Keratinocyte (primary cell): ENCODE results near the gene MYH15. TPM values are rescaled to one million over a fixed set of nuclear protein-coding genes. Genes with fewer than 3 reads are reported as not detected.

Source experiments
- DNase-seq: peaks from one replicate; pipeline ENCODE4 v3.0.0-alpha.2; 2011; ENCODE audit warnings: low read depth, missing footprints, low spot score
- FAIRE-seq: peaks from 2 replicates; lab custom pipeline; 2011; peaks lifted over from hg19 to GRCh38; lab: Jason Lieb, UNC
- H2AFZ ChIP-seq: 2 replicates; pipeline ENCODE4 v1.6.0; 2012; ENCODE audit warnings: low read length, control low read depth, inconsistent platforms; ENCODE audit not compliant: control insufficient read depth
- H3K27ac ChIP-seq: 2 replicates; pipeline ENCODE4 v1.5.1; 2011; ENCODE audit warnings: low read length; ENCODE audit not compliant: control insufficient read depth, insufficient read depth
- H3K27me3 ChIP-seq: 3 replicates; pipeline ENCODE4 v1.6.0; 2011; ENCODE audit warnings: low read length; ENCODE audit not compliant: control insufficient read depth, insufficient read depth; ENCODE audit errors: extremely low read depth
- H3K36me3 ChIP-seq, 2 experiments: 2 replicates in 1 of 2; 3 replicates in 1 of 2; pipeline ENCODE4 v1.5.1; 2011; ENCODE audit warnings: low read length in 2 of 2, mild to moderate bottlenecking in 1 of 2; ENCODE audit not compliant: control insufficient read depth in 2 of 2, insufficient read depth in 2 of 2; ENCODE audit errors: extremely low read depth in 1 of 2
- H3K4me1 ChIP-seq: 3 replicates; pipeline ENCODE4 v1.5.1; 2011; ENCODE audit warnings: low read length; ENCODE audit not compliant: control insufficient read depth, insufficient read depth; ENCODE audit errors: extremely low read depth
- H3K4me2 ChIP-seq: 3 replicates; pipeline ENCODE4 v1.6.0; 2011; ENCODE audit warnings: low read depth, low read length; ENCODE audit not compliant: control insufficient read depth, insufficient read depth; ENCODE audit errors: extremely low read depth
- H3K4me3 ChIP-seq, 3 experiments: fragments of 200-600 bp in 1 of 3; sonication (generic) in 1 of 3; 2 replicates in 2 of 3; 3 replicates in 1 of 3; pipeline ENCODE4 v1.5.1; 2011 to 2016; ENCODE audit warnings: low read length in 3 of 3, mild to moderate bottlenecking in 3 of 3, control low read depth in 2 of 3, inconsistent platforms in 1 of 3, low read depth in 1 of 3, mixed read lengths in 1 of 3, mixed run types in 1 of 3, moderate library complexity in 1 of 3; ENCODE audit not compliant: control insufficient read depth in 2 of 3, insufficient read depth in 2 of 3; ENCODE audit errors: extremely low read depth in 1 of 3
- H3K79me2 ChIP-seq: 2 replicates; pipeline ENCODE4 v1.6.0; 2012; ENCODE audit warnings: low read length; ENCODE audit not compliant: control insufficient read depth, insufficient read depth
- H3K9ac ChIP-seq: 3 replicates; pipeline ENCODE4 v1.6.0; 2011; ENCODE audit warnings: low read length; ENCODE audit not compliant: control insufficient read depth, insufficient read depth; ENCODE audit errors: extremely low read depth
- H3K9me1 ChIP-seq: 3 replicates; pipeline ENCODE4 v1.6.0; 2011; ENCODE audit warnings: low read length; ENCODE audit not compliant: control insufficient read depth, insufficient read depth; ENCODE audit errors: extremely low read depth
- H3K9me3 ChIP-seq: 2 replicates; pipeline ENCODE4 v1.5.1; 2012; ENCODE audit warnings: low read depth, low read length; ENCODE audit not compliant: control insufficient read depth
- H4K20me1 ChIP-seq: 3 replicates; pipeline ENCODE4 v1.6.0; 2011; ENCODE audit warnings: low read length; ENCODE audit not compliant: control insufficient read depth, insufficient read depth; ENCODE audit errors: extremely low read depth
- EZH2 ChIP-seq: IDR thresholded peaks from one replicate; pipeline ENCODE4 v1.6.1; 2012; ENCODE audit warnings: inconsistent platforms, mild to moderate bottlenecking, low read length, moderate library complexity
- dilution Hi-C: fragments of 300-500 bp; cut with MboI; formaldehyde crosslinking; loops from one replicate; pipeline ENCODE4 v1.7.0; 2020; ENCODE audit warnings: low sequenced_read_pairs; ENCODE audit not compliant: extremely low pct_ligation_motif_present
- polyA plus RNA-seq, 5 experiments: library from polyadenylated mRNA; depleted of rRNA in 3 of 5; stranded (reverse) in 3 of 5; stranded (forward) in 1 of 5; unstranded in 1 of 5; fragments of >200 nt; gene quantifications; 1 replicate in 1 of 5; 2 replicates in 3 of 5; 3 replicates in 1 of 5; pipeline versions ENCODE4 v1.2.1 to v1.2.3, GENCODE V29; 2011 to 2012; ENCODE audit warnings: missing spikeins in 2 of 5, low read depth in 1 of 5, low replicate concordance in 1 of 5
- TF ChIP-seq, protein P1 (sequence below), 3 experiments: IDR thresholded peaks in 1 of 3; conservative IDR thresholded peaks in 1 of 3; optimal IDR thresholded peaks in 1 of 3; 2 replicates in 2 of 3; 3 replicates in 1 of 3; pipeline versions ENCODE3 to v1.5.1; 2011; ENCODE audit warnings: low read length in 3 of 3, mild to moderate bottlenecking in 3 of 3, moderate library complexity in 2 of 3, control low read depth in 1 of 3, inconsistent platforms in 1 of 3; ENCODE audit not compliant: insufficient read depth in 2 of 3; ENCODE audit errors: extremely low read depth in 1 of 3

MYH15 gene
- polyA plus RNA-seq, 1 donor (not counting 4 experiments of a cell fraction or from before 2014, with no cell fraction given) = 0.87 TPM

- no peak overlapping the region for H3K27ac ChIP-seq
- no peaks in the 10 kb centered on the region for H3K27me3 ChIP-seq
- no peak overlapping the region for H3K9ac ChIP-seq
- H3K36me3 ChIP-seq = no peaks in the 10 kb centered on the region
- TF ChIP-seq, protein P1, sequence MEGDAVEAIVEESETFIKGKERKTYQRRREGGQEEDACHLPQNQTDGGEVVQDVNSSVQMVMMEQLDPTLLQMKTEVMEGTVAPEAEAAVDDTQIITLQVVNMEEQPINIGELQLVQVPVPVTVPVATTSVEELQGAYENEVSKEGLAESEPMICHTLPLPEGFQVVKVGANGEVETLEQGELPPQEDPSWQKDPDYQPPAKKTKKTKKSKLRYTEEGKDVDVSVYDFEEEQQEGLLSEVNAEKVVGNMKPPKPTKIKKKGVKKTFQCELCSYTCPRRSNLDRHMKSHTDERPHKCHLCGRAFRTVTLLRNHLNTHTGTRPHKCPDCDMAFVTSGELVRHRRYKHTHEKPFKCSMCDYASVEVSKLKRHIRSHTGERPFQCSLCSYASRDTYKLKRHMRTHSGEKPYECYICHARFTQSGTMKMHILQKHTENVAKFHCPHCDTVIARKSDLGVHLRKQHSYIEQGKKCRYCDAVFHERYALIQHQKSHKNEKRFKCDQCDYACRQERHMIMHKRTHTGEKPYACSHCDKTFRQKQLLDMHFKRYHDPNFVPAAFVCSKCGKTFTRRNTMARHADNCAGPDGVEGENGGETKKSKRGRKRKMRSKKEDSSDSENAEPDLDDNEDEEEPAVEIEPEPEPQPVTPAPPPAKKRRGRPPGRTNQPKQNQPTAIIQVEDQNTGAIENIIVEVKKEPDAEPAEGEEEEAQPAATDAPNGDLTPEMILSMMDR (optimal IDR thresholded peaks at IDR 0.05 in 1 of 3, IDR thresholded peaks at IDR 0.05 in 1 of 3, conservative IDR thresholded peaks at IDR 0.05 in 1 of 3; ENCODE audit: extremely low read depth in 1 of 3, insufficient read depth in 2 of 3, low read length in 3 of 3) = no peak
- TF ChIP-seq EZH2 = no peak
- no peak overlapping the region for H2AFZ ChIP-seq
- H3K9me3 ChIP-seq = no peaks in the 10 kb centered on the region
- dilution Hi-C loops = no loop called here
- peaks cover 26% of the 10 kb centered on the region for H3K4me1 ChIP-seq
- no peak for DNase-seq
- H4K20me1 ChIP-seq = no peaks in the 10 kb centered on the region
- no peaks in the 10 kb centered on the region for H3K9me1 ChIP-seq
- no peak overlapping the region for H3K4me3 ChIP-seq
- H3K4me2 ChIP-seq = no peak overlapping the region
- H3K79me2 ChIP-seq = no peaks in the 10 kb centered on the region
- peak; percentile 39 for FAIRE-seq
Observed at GRCh38 chr3:108468577-108468976, 41.8 kb downstream of the MYH15 start.

DNA sequence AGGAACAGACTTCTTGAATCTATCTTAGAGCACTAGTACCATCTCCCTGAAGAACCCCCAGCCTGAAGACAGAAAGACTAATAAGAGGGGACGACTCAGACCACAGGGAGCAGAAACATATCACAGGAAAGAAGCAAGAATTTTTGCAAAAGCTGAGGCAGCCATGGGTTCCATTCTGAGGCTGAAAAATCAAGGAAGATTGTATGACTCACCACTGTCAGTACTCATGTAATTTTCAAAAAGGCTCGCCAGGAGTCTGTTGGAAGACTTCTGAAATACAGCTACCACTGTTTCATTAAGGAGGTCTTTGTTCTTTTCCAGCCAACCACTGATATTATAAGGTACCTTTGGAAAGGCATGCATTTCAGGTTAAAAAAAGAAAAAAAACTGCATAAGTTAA is 47.5 kb downstream of the MYH15 start:
- H3K9ac ChIP-seq = no peak overlapping the region
- no peaks in the 10 kb centered on the region for H4K20me1 ChIP-seq
- no peaks in the 10 kb centered on the region for H3K27me3 ChIP-seq
- H3K4me1 ChIP-seq = no peaks in the 10 kb centered on the region
- no peak overlapping the region for H3K27ac ChIP-seq
- H3K79me2 ChIP-seq = no peaks in the 10 kb centered on the region
- no peaks in the 10 kb centered on the region for H3K36me3 ChIP-seq
- H3K9me3 ChIP-seq = no peaks in the 10 kb centered on the region
- FAIRE-seq (peak; percentile 85), DNase-seq (no peak)
- peak overlapping the region; percentile 65 for H2AFZ ChIP-seq
- no peak for TF ChIP-seq EZH2
- TF ChIP-seq, protein P1 (optimal IDR thresholded peaks at IDR 0.05 in 1 of 3, IDR thresholded peaks at IDR 0.05 in 1 of 3, conservative IDR thresholded peaks at IDR 0.05 in 1 of 3; ENCODE audit: extremely low read depth in 1 of 3, insufficient read depth in 2 of 3, low read length in 3 of 3) = no peak
- no peak overlapping the region for H3K4me2 ChIP-seq
- dilution Hi-C loops = no loop called here
- no peaks in the 10 kb centered on the region for H3K9me1 ChIP-seq
- no peak overlapping the region for H3K4me3 ChIP-seq
